Hippocampal formation (tissue), 2 donors: ENCODE measurements around the gene MMP20.
A peak's percentile ranks its signal among the peaks of the same experiment; 100 is the strongest.

Source experiments
- DNase-seq, 2 donors: peaks; one replicate each; lab custom pipeline; 2025; lab: John Stamatoyannopoulos, UW

MMP20 gene

DNA sequence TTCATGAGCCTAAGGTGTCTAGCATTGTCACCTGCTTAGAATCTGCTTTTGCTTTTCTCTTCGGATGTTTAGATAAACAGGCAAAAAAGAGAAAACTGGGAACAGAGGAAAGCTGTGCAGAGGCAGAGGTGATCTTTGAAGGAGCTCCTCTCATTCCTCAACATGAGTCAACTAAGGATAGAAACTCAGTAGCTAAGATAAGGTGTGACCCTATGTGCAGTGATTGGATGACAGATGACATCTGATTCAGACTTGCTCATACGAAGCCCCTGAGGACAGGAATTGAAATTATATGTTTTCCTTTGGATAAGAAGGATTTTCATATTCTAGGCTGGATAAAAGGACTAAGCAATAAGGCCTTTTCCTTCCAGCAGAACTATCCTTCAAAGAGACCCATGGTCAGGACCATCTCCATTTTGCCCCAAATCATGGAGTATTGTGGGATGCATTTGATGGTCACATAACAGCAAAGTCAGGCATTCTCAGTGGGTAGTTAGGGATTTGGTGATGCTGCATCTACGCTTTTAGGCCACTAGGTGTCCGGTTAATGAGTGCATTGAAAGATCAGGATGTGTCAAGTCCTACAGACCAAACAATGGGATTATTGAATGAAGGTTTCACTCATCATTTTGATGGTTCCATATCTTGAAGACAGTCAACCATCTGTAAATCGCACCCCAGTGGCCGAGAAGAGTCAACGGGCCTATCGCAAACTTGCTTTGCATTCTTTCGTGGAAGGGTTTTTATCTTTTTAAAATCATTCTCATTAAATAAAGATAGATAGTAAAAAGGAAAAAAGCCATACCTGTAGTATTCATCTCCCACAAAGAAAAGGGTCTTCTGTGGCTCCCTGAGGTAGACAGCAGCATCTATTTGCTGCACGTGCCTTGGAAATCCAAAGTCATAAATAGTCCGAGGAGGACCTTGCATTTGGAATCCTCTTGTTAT, 32.2 kb downstream of the MMP20 start:
- DNase-seq = no peak

DNA sequence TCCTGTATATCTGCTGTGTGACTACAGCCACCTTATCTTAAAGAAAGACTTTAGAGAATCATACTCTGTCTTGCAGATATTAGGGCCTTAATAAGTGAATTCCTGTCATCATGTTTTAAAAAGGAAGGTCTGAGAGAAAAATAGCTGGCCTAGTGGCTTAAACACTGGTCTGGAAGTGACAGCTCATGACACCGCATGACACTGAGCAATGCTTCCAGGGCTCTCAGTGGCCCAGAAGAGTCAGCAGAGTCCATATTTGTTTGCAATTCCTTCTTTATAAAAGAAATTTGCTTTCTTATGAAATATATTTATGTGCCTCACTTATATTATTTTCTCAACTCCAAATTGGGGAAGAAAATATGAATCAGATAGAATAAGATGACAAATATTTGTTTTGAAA, 33.0 kb downstream of the MMP20 start:
- no peak for DNase-seq

DNA sequence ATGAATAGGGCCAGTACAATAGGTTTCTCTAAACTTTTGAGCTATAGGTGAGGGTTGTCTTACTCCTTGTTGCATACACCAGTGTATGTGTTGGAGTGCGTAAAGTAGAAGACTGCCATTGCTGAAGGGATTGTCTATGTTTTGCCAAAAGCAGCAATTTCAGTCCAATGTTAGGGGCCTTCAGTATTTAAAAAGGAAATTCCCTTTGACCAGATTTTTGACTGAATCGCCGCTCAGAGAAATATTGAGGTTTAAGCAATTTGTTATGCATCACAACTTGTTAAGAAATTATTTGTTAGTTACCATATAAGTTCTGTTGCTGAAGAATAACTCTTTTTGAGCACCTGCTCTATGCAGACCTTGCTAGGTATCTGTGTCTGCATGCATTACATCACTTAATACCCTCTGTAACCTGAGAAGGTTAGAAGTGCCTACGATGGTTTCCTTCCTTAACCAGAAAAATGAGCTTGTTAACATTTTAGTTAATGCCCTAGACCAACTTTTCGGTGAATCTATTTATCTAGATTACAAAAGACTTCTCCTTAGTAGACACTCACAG, 33.9 kb downstream of the MMP20 start:
- DNase-seq = no peak

DNA sequence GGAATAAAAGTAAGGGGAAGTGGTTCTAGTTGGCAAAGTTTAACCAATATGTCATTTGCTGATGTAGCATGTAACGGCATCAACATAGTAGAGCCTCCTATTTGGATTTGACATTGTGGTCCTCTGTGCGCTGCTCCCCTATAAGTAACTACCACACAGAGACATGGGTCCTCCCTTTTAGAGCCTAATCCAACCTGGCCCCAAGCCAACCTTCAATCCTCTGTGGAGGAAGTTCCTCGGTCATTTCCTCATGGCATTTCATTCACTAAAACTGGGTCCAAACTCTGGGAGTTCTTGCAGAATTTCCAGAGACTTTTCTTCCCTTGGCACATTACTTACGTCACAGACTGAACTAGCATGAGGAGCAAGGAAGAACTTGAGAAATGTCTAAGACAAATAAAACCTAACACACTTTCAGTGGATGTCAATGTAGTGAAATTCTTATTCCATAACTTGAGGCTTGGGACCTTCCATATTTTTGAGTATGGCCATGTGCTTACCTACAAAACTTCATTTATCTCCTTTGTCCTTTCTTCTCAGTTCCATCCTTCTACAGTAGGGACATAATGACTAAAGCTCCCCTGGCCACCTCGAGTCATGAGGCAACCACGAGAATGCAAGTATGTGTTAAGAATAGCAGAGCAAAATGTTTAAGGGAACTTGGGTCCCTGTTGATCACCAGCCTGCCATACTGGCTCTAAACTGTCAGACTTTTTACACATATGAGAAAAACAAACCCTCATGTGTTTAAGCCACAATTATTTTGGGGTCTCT, 34.7 kb downstream of the MMP20 start:
- DNase-seq = no peak

GRCh38 chr11:102589047-102589459, 36.1 kb downstream of the MMP20 start:
- DNase-seq = no peak

DNA sequence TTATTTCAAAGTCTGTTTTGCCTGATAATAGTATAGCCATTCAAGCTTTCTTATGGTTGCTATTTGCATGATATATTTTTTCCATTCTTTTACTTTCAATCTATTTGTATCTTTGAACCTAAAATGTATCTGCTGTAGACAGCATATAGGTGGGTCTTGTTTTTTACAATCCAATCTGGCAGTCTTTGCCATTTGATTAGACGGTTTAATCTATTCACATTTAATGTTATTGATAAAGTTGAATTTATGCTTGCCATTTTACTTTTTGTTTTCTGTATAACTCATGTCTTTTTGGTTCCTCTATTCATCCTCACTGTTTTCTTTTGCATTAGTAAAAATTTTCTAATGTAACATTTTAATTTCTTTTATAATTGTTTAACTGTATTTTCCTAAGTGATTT, 37.4 kb downstream of the MMP20 start:
- no peak for DNase-seq

- DNase-seq = no peak
These were observed 41.8 kb downstream of the MMP20 start for GRCh38 chr11:102583141-102583873.

- no peak for DNase-seq
These were observed 43.0 kb downstream of the MMP20 start for GRCh38 chr11:102582140-102582539.

GRCh38 chr11:102581066-102581465, 44.1 kb downstream of the MMP20 start:
- DNase-seq = no peak

DNA sequence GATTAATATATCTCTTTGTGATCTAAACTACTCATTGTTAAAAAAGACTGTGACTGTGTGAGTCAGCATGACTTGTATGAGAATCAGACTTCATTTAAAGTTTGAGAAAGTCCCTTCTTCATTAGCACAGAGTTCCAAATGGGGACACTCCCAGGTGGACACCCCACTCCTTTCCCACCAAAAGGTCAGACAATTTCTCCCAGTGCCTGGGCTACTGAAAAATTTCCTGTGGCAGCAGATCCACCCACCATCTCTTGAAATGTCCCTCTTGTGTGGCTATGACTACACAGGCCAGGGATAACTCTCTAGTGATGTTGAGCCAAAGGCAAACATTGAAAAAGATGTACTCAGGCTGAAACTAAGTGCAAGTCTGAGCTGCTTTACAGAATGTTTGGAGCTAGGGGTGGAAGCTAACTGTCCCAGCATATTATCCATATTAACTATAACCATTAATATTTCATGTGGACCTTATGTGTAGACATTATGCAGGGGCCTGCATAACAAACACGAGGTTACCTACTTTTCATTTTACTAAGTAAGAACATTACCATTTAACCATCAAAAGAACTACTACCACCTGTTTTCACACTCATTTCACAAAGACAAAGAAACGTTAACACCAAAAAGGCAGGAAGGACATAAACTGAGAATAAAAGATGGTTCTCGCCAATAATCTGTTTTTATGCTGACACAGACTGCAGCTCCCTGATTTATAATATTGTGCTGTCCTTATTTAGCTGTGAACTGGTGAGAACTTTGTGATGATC, 44.8 kb downstream of the MMP20 start:
- DNase-seq = no peak

DNA sequence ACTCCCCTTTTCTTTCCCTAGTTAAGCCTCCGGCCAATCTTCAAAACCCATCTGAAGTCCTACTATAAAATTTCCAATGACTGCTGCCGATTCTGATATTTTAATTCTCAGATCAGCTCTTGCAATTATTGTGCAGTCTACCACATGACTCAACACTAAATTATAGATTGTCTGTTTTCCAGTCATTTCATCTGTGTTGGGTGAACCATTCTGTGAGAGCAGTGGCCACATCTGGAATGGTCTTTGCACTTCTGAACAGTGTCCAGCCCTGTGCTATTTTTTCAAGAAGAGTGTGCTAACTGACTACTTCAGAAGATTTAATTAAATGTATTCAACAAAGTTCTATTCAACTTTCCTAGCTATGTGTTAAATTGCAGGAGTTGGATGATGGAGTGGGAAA, 47.4 kb downstream of the MMP20 start:
- no peak for DNase-seq

DNA sequence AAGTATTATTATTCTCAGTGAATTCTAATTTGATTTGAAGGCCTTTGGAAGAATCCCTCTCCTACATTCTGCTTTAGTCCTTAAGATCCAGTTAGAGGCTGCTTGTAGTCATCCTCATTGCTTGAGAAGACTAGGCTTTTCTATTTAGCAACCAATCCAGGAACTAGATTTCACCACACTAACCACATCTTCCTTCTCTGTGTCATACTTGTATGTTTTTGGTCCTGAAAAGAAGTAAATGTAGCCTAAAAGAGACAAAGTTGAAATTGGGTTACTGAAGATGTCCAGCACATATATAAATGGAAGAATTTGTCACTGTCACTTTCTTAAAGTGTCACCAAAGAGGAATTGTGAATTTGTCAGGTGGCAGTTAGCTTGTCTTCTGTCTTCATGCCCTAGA, 48.0 kb downstream of the MMP20 start:
- DNase-seq = no peak

DNA sequence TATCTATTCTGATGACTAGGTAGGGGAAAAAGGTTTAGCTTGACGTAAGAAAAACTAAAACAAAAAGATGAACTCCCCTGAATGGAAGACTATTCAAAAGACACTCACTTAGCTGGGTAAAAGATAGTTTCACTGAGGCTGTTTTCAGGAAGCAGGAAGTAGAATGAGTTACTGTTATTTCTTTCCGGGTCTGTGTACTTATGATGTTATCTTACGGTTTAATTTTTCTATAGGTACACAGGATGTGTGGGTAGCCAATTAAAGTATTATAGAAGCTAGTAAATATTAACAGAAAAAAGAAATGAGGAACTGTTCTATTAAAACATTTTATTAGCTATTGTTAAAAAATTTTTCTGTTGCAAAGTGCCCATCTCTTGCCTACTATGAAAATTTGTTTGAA, 48.8 kb downstream of the MMP20 start:
- DNase-seq = no peak

DNA sequence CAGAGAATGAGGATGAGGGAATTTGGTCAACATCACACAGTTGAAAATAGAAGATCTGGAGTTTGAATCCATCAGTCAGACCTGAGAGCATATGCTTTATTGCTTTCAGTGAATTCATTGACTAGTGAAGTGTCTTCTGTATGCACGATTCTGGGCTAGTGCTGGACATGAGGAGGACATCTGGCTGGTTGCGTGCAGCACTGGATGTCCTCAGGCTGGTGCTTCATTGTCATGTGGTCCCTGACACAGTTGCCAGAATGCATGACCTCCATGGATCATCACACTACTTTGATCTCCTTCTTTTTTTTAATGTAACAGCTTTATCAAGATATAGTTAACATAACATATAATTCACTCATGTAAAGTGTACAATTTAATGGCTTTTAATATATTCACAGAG, 50.1 kb downstream of the MMP20 start:
- DNase-seq = no peak

- DNase-seq = no peak
These were observed 51.3 kb downstream of the MMP20 start for GRCh38 chr11:102573851-102574250.

DNA sequence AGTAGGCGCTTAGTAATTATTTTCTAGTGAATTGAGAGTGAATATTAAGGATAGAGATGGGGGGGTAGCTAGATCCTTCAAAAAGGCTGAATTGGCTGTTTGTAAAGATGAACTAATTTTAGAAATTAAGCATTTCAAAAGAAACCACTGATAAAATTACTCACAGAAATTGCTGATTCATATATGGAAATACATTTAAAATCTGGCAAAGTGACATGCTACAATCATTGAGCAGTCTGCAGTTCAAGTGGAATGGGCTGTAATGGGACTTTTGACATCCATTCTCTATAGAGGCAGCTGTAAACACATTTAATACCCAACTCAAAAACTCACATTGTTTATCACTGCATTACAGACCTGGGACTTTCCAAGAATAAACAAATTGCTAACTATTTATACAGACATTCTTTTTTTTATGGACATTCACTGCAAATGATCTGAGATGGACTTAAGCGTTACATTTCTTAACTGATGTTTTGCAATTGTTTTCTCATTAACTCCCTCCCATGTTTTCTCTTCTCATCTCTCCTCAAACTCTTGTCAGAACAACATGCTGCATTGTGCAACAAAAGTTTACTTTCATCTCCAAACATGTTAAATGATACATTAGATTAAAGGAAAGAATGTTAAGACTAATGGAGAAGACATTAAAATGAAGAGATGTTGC, 52.4 kb downstream of the MMP20 start:
- no peak for DNase-seq

DNA sequence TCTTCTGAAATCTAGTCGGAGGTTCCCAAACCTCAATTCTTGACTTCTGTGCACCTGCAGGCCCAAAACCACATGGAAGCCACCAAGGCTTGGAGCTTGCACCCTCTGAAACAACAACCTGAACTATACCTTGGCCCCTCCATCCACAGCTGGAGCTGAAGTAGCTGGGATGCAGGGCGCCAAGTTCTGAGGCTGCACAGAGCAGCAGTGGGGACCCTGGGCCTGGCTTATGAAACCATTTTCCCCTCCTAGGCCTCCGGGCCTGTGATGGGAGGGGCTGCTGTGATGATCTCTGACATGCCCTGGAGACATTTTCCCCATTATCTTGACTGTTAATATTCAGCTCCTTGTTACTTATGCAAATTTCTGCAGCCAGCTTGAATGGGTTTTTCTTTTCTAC, 56.3 kb downstream of the MMP20 start:
- no peak for DNase-seq

- DNase-seq = no peak
These were observed 59.0 kb downstream of the MMP20 start for GRCh38 chr11:102566112-102566511.

DNA sequence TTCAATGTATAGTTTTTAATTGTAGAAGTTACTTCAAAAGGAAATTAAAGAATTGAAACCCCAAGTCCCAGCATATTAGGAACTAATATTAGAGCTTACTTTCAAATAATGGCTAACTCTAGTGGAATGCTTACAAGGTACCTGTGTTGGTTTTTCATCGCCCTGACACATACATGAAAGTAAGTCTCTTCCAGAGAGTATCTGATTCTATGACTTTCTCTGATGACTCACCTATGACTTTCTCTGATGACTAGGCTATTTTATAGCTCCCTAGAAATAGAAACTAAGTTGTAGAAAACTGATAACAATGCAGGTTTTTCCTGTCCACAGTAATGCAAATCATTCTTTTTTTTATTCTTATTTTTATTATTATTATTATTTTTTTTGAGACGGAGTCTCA, 61.0 kb downstream of the MMP20 start:
- no peak for DNase-seq

- DNase-seq = no peak
These were observed 63.5 kb downstream of the MMP20 start for GRCh38 chr11:102561636-102562035.

GRCh38 chr11:102560555-102561011, 64.5 kb downstream of the MMP20 start:
- DNase-seq = peak in 1 of 2 donors; percentile 40
